HG03159 (cell line): ENCODE measurements around the gene AVL9.
"Not testable (repeated sequence)": the region's sequence is repeated elsewhere in the genome, so short reads cannot be mapped to it uniquely, and the experiment has no call there.

Source experiments
- ATAC-seq: cut with Tn5 transposase; IDR thresholded peaks from one replicate; pipeline ENCODE4 v1.9.1; 2021; ENCODE audit warnings: mild to moderate bottlenecking, moderate library complexity; ENCODE audit not compliant: unreplicated experiment

Gene AVL9

DNA sequence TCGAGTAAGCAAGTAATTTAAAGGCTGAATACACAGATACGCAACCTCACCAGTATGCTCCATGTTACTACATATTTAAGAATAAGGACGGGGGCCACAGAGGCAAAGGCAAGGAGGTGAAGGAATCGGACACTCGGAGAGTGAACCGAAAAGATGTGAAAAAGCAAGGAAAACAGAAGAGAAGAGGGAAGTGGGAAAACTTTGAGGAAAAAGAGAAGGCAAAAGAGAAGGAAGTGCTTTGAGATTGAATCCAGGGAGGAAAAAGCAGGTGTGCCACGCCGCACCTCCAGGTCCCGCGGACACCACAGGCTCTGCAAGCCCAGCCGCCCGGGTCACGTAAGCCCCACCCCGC lies 367 bp upstream of the AVL9 start:
- no peak for ATAC-seq

GRCh38 chr7:32496052-32496813 lies 944 bp downstream of the AVL9 start:
- ATAC-seq, result no peak

GRCh38 chr7:32499755-32500154 lies 4.5 kb downstream of the AVL9 start:
- not testable (repeated sequence) for ATAC-seq

DNA sequence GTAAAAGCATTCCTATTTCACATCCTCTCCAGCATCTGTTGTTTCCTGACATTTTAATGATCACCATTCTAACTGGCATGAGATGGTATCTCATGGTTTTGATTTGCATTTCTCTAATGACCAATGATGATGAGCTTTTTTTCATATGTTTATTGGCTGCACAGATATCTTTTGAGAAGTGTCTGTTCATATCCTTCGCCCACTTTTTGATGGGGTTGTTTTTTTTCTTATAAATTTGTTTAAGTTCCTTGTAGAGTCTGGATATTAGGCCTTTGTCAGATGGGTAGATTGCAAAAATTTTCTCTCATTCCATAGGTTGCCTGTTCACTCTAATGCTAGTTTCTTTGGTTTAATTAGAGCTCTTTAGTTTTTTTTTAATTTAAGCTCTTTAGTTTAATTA lies 4.9 kb downstream of the AVL9 start:
- ATAC-seq, result not testable (repeated sequence)

DNA sequence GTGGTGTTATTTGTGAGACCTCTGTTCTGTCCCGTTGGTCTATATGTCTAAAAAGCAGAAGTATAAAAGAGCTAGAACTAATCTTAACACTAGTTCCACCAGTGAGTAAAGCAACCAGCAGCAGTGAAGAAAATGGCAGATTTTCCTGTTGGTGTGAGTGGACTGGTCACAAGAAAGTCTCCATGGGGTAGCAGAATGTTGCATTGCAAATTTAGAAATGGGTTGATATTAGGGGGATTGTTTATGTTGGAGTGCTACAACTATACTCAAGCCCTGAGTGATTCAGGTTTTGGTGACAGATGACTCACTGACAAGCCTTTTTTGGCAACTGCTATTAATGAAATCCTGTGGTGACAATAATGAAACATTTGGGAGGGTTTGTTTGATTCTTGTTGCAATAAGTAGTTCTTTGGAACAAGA lies 5.6 kb downstream of the AVL9 start:
- peak; percentile 77 for ATAC-seq

- ATAC-seq, result no peak
These were observed 6.2 kb downstream of the AVL9 start for GRCh38 chr7:32501522-32501921.

GRCh38 chr7:32502728-32503127 lies 7.4 kb downstream of the AVL9 start:
- no peak for ATAC-seq

GRCh38 chr7:32506266-32507054 lies 11.2 kb downstream of the AVL9 start:
- no peak for ATAC-seq

DNA sequence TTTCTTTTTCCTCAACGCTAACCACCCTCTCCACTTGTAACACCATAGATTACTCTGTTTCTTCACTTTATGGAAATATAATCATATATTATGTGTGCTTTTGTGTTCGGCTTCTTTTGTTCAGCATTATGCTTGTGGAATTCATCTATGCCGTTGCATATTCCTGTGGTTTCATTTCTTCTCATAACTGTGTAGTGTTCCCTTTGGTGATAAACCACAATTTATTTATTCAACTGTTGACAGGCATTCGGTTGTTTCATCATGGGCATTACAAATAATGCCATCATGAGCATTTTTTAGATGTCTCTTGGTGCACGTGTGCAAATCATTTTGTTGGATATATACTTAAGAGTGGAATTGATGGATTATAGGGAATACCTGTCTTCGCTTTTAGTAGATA lies 12.1 kb downstream of the AVL9 start:
- no peak for ATAC-seq

GRCh38 chr7:32511791-32512190 lies 16.5 kb downstream of the AVL9 start:
- ATAC-seq, result no peak

- ATAC-seq, result no peak
These were observed 17.9 kb downstream of the AVL9 start for GRCh38 chr7:32513210-32513609.

GRCh38 chr7:32515890-32516550 lies 20.7 kb downstream of the AVL9 start:
- ATAC-seq, result peak; percentile 85

- no peak for ATAC-seq
These were observed 21.3 kb downstream of the AVL9 start for GRCh38 chr7:32516551-32517100.

GRCh38 chr7:32518534-32519140 lies 23.3 kb downstream of the AVL9 start:
- no peak for ATAC-seq

DNA sequence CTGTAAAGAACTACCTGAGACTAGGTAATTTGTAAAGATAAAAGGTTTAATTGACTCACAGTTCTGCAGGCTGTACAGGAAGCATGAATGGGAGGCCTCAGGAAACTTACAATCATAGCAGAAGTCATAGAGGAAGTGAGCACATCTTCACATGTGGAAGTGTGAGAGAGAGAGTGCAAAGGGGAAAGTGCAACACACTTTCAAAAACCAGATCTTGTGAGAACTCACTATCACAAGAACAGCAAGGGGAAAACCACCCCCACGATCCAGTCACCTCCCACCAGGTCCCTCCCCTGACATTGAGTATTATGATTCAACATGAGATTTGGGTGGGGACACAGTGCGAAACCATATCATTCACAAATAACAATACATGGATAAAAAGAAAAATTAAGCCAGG lies 24.5 kb downstream of the AVL9 start:
- no peak for ATAC-seq

DNA sequence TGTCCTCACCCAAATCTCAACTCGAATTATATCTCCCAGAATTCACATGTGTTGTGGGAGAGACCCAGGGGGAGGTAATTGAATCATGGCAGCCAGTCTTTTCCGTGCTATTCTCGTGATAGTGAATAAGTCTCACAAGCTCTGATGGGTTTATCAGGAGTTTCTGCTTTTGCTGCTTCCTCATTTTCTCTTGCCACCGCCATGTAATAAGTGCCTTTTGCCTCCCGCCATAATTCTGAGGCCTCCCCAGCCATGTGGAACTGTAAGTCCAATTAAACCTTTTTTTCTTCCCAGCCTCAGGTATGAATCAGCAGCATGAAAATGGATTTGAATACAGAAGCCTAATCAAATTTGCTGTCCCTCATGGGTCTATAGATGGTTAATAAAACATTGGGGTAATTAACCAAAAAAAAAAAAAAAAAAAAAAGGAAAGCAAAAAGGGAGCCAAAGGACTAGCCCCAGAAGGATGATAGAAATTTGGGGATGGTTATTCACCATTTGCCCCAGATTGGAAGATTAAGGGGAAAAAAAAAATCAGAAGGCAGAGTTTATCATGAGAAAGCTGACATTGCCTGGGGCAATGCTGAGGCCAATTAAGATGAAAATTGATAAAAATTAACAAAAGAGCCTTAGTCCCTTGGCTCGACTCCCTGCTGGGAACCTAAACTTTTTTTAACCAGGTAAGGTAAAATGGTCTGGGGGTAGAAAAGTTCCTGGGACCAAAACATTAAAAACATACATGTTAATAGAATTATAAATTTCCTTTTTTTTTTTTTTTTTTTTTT lies 27.6 kb downstream of the AVL9 start:
- no peak for ATAC-seq

DNA sequence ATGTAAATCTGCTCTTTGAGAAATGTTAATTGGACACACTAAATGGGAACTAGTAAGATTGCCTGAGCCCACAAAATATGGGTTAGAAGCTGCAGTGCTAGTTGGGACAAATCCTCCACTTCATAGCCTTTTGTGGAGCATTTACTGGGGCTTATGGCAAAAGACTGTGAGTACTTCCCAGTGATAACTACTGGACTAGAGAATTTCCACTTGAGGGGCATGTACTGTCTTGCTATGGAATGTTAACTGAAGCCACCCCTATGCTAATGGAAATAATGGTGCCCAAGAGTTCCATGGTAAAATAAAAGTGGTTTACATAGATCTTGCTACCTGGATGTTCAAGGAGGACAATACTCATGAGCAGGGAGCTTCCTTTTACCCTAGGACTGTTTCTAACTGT lies 29.3 kb downstream of the AVL9 start:
- ATAC-seq, result no peak

DNA sequence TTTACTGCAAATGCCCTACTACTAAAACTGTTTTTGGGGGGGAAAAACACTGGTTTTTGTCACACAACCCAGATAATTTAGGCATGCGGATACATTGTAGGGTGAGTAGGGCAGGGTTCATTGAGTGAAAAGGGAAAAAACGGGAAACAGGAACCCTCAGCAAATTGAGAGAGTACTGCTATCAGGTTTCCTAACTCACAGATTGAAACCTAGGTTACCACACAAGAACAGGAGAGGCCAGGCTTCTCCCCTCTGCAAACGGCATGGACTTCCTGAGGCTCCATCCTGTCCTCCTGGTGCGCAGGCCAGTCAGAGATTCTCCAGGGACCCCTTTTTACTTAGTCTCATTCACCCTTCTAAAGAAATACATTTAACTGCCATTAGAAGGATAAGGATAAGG lies 30.6 kb downstream of the AVL9 start:
- ATAC-seq, result no peak

DNA sequence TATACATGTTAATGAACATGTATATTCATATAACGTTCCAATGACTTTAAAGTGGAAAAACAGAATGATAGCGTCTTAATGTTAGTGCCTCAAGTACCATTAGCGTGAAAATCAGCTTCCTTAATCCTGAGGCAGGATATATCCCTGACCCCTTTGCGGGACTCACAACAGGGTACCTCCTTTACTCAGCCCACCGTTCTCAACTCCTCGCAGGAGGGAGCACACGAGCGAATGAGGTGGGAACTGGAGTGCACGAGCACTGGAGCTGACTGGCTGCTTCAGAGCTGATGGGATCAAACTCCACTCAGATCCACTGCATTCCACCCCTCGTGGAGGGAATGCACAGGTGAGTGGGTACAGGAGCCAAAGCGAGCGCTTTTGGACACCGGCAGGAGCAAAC lies 36.1 kb downstream of the AVL9 start:
- ATAC-seq, result no peak

GRCh38 chr7:32532086-32532485 lies 36.8 kb downstream of the AVL9 start:
- ATAC-seq, result no peak
